IMR-90 (cell line): ENCODE measurements around the gene MECR. TPM values are rescaled to one million over a fixed set of nuclear protein-coding genes. Genes with fewer than 3 reads are reported as not detected.
A peak's percentile ranks its signal among the peaks of the same experiment; 100 is the strongest.

ENCODE experiments used
- ATAC-seq: fragments of 200-7000 bp; cut with Tn5 transposase; 2 replicates; pipeline ENCODE4 v1.9.1; 2020; ENCODE audit warnings: low read depth, mild to moderate bottlenecking, moderate library complexity
- BruUV-seq: library from RNA; stranded (reverse); fragments of 400-500 nt; replicated peaks from 2 replicates; lab custom pipeline; 2021; lab: Mats Ljungman, UMichigan
- CTCF ChIA-PET: fragments of 300-600 bp; formaldehyde crosslinking; extraction: SDS; loops from one replicate; lab custom pipeline; 2021; ENCODE audit warnings: antibody characterized with exemption; lab: Yijun Ruan, JAX
- POLR2A ChIA-PET: fragments of 300-600 bp; sonication (Branson Sonifier 250); formaldehyde crosslinking; loops from one replicate; lab custom pipeline; 2022; ENCODE audit warnings: antibody characterized with exemption; ENCODE audit not compliant: unreplicated experiment; lab: Charles Lee
- DNase-seq: peaks from one replicate; pipeline ENCODE4 v3.0.0; 2013
- H2AFZ ChIP-seq: replicated peaks from 2 replicates; pipeline ENCODE3; 2013; ENCODE audit warnings: low read length, mild to moderate bottlenecking; ENCODE audit not compliant: poor library complexity
- H2AK5ac ChIP-seq: 2 replicates; pipeline ENCODE4 v1.6.1; 2013; ENCODE audit warnings: low read depth, low read length, inconsistent platforms
- H2AK9ac ChIP-seq: replicated peaks from 2 replicates; pipeline ENCODE3; 2013; ENCODE audit warnings: mild to moderate bottlenecking, low read depth, low read length, moderate library complexity; ENCODE audit not compliant: poor library complexity
- H2BK120ac ChIP-seq: 2 replicates; pipeline ENCODE4 v1.6.1; 2013; ENCODE audit warnings: low read depth, low read length, inconsistent platforms
- H2BK15ac ChIP-seq: 3 replicates; pipeline ENCODE4 v1.6.1; 2013; ENCODE audit warnings: low read depth, low read length, inconsistent platforms
- H2BK20ac ChIP-seq: 2 replicates; pipeline ENCODE4 v1.6.1; 2013; ENCODE audit warnings: low read depth, mild to moderate bottlenecking, inconsistent platforms, low read length, moderate library complexity
- H2BK5ac ChIP-seq: 2 replicates; pipeline ENCODE4 v1.6.1; 2013; ENCODE audit warnings: mild to moderate bottlenecking, low read depth, low read length, inconsistent platforms; ENCODE audit not compliant: poor library complexity, severe bottlenecking
- H3K14ac ChIP-seq: replicated peaks from 2 replicates; pipeline ENCODE4 v1.6.1; 2013; ENCODE audit warnings: low read depth, low read length, inconsistent platforms
- H3K18ac ChIP-seq: 2 replicates; pipeline ENCODE4 v1.6.1; 2013; ENCODE audit warnings: low read depth, low read length, control low read depth
- H3K23ac ChIP-seq: 2 replicates; pipeline ENCODE4 v1.6.1; 2013; ENCODE audit warnings: low read depth, low read length, inconsistent platforms
- H3K27ac ChIP-seq: 2 replicates; pipeline ENCODE4 v1.5.1; 2013; ENCODE audit warnings: mild to moderate bottlenecking, control low read depth, low read length; ENCODE audit not compliant: insufficient read depth
- H3K27me3 ChIP-seq: 2 replicates; pipeline ENCODE4 v1.6.1; 2013; ENCODE audit warnings: low read length; ENCODE audit not compliant: control insufficient read depth, insufficient read depth
- H3K36me3 ChIP-seq: 2 replicates; pipeline ENCODE4 v1.6.1; 2013; ENCODE audit warnings: low read length, mixed read lengths; ENCODE audit not compliant: control insufficient read depth, insufficient read depth
- H3K4ac ChIP-seq: 2 replicates; pipeline ENCODE4 v1.6.1; 2013; ENCODE audit warnings: low read depth, low read length, inconsistent platforms
- H3K4me1 ChIP-seq: 2 replicates; pipeline ENCODE4 v1.6.1; 2013; ENCODE audit warnings: low read length, mixed read lengths; ENCODE audit not compliant: control insufficient read depth, insufficient read depth
- H3K4me2 ChIP-seq: 2 replicates; pipeline ENCODE4 v1.6.1; 2013; ENCODE audit warnings: low read depth, mild to moderate bottlenecking, control low read depth, low read length, moderate library complexity
- H3K4me3 ChIP-seq: 2 replicates; pipeline ENCODE4 v1.5.1; 2013; ENCODE audit warnings: low read depth, mild to moderate bottlenecking, control low read depth, low read length, moderate library complexity; ENCODE audit not compliant: insufficient read depth
- H3K56ac ChIP-seq: 2 replicates; pipeline ENCODE4 v1.6.1; 2013; ENCODE audit warnings: low read length, inconsistent platforms; ENCODE audit not compliant: insufficient read depth; ENCODE audit errors: extremely low read depth
- H3K79me1 ChIP-seq, 2 experiments: 2 replicates each; pipeline ENCODE4 v1.6.1; 2013; ENCODE audit warnings: low read length in 2 of 2, inconsistent platforms in 1 of 2, low read depth in 1 of 2
- H3K9ac ChIP-seq: 2 replicates; pipeline ENCODE4 v1.6.1; 2013; ENCODE audit warnings: low read depth, low read length, control low read depth
- H3K9me1 ChIP-seq: 2 replicates; pipeline ENCODE4 v1.6.1; 2013; ENCODE audit warnings: low read length, inconsistent platforms; ENCODE audit not compliant: insufficient read depth
- H3K9me3 ChIP-seq: 2 replicates; pipeline ENCODE4 v1.6.1; 2013; ENCODE audit warnings: low read length; ENCODE audit not compliant: control insufficient read depth, insufficient read depth
- H4K20me1 ChIP-seq: 2 replicates; pipeline ENCODE4 v1.6.1; 2013; ENCODE audit warnings: low read length, inconsistent platforms; ENCODE audit not compliant: insufficient read depth
- H4K5ac ChIP-seq: 2 replicates; pipeline ENCODE4 v1.6.1; 2013; ENCODE audit warnings: mild to moderate bottlenecking, low read depth, low read length, control low read depth
- H4K8ac ChIP-seq, 2 experiments: 2 replicates each; pipeline ENCODE4 v1.6.1; 2013; ENCODE audit warnings: low read depth in 2 of 2, low read length in 2 of 2, control low read depth in 1 of 2, inconsistent platforms in 1 of 2
- H4K91ac ChIP-seq: 2 replicates; pipeline ENCODE4 v1.6.1; 2013; ENCODE audit warnings: low read depth, low read length, inconsistent platforms; ENCODE audit not compliant: insufficient read depth
- CEBPB ChIP-seq: IDR thresholded peaks from 2 replicates; pipeline ENCODE4 v1.6.1; 2012; ENCODE audit warnings: low read depth, low read length, improper control_type of control experiment
- FOS ChIP-seq: fragments of 150-350 bp; IDR thresholded peaks from 2 replicates; pipeline ENCODE4 v1.6.1; 2016; ENCODE audit warnings: low read depth, low read length
- MAFK ChIP-seq: IDR thresholded peaks from 2 replicates; pipeline ENCODE4 v1.6.1; 2012; ENCODE audit warnings: low read depth, low read length, improper control_type of control experiment
- RCOR1 ChIP-seq: IDR thresholded peaks from 2 replicates; pipeline ENCODE4 v1.6.1; 2012; ENCODE audit warnings: mild to moderate bottlenecking, low read length, improper control_type of control experiment; ENCODE audit not compliant: insufficient replicate concordance
- USF2 ChIP-seq: fragments of 150-350 bp; IDR thresholded peaks from 2 replicates; pipeline ENCODE4 v1.6.1; 2017; ENCODE audit warnings: mild to moderate bottlenecking, antibody characterized with exemption, low read length, low read depth
- WGBS, 2 experiments: methylation state at CpG; one replicate each; pipeline versions ENCODE4 v1.1.5 to v1.1.7; 2013; ENCODE audit warnings: missing lambda C conversion rate in 2 of 2; ENCODE audit not compliant: insufficient read length in 1 of 2; ENCODE audit errors: extremely low coverage in 2 of 2; 5-methylcytosine and 5-hydroxymethylcytosine counted together
- dilution Hi-C: fragments of 300-500 bp; cut with HindIII; formaldehyde crosslinking; loops from one replicate; pipeline ENCODE4 v1.14.3; 2018; ENCODE audit warnings: low sequenced_read_pairs; ENCODE audit not compliant: unreplicated experiment
- in situ Hi-C: fragments of 300-500 bp; cut with MboI; formaldehyde crosslinking; loops from 3 replicates; pipeline ENCODE4 v1.14.3; 2019; ENCODE audit warnings: low sequenced_read_pairs, inconsistent platforms, mixed read lengths
- intact Hi-C: fragments of 100-400 bp; cut with micrococcal nuclease; formaldehyde crosslinking; loops from 2 replicates; pipeline ENCODE4 v1.10.0; 2022
- polyA plus RNA-seq, 3 experiments: library from polyadenylated mRNA; depleted of rRNA; stranded (reverse); fragments of >200 nt; gene quantifications; 2 replicates each; pipeline ENCODE4 v1.2.3, GENCODE V29; 2012; ENCODE audit warnings: low replicate concordance in 1 of 3
- total RNA-seq: library from RNA; depleted of rRNA; stranded (reverse); fragments of >200 nt; gene quantifications from 2 replicates; pipeline ENCODE4 v1.2.3, GENCODE V29; 2012

MECR gene
- total and polyA plus RNA-seq, 2 of the 4 experiments (the other 2 are of a cell fraction), result 20.3 to 24.8 TPM

GRCh38 chr1:29264773-29265389 is 34.1 kb upstream of the MECR start:
- Histone ChIP-seq H3K4me3 (no peak overlapping the region), H4K91ac (no peak overlapping the region), H2BK5ac (no peak overlapping the region), H2BK120ac (no peak overlapping the region), H2BK15ac (no peak overlapping the region), H2BK20ac (no peak overlapping the region), H3K4me1 (no peaks in the 10 kb centered on the region; the same call in 1 of the 2 replicates), H4K20me1 (no peaks in the 10 kb centered on the region; the same call in 1 of the 2 replicates), H3K27ac (no peak overlapping the region), H3K14ac (no peak overlapping the region), H3K18ac (no peak overlapping the region), H3K79me1 (no peaks in the 10 kb centered on the region), H3K9me3 (no peaks in the 10 kb centered on the region), H3K9ac (no peak overlapping the region), H3K9me1 (peaks cover 4% of the 10 kb centered on the region; the same call in 1 of the 2 replicates), H2AFZ (no peak overlapping the region), H2AK9ac (no peak overlapping the region), H4K5ac (no peak overlapping the region), H2AK5ac (no peak overlapping the region), H3K27me3 (no peaks in the 10 kb centered on the region), H3K56ac (no peak overlapping the region), H3K4ac (no peak overlapping the region), H3K23ac (no peak overlapping the region), H3K36me3 (no peaks in the 10 kb centered on the region), H4K8ac (no peak overlapping the region), H3K4me2 (no peak overlapping the region)
- no CpG with 5 or more reads among the region's 4 CpGs for WGBS, 2 experiments
- no TSS peak for BruUV-seq
- in situ Hi-C loops, result no loop called here
- ATAC-seq, result peak; percentile 74
- ChIA-PET CTCF (no interaction called here), POLR2A (no interaction called here)
- TF ChIP-seq CEBPB (peak; percentile 74), FOS (peak; percentile 81; the same call in 1 of the 2 replicates), MAFK (peak; percentile 16; the same call in 1 of the 2 replicates), USF2 (no peak), RCOR1 (peak; percentile 57)
- intact Hi-C loops, result no loop called here
- peak; percentile 84 for DNase-seq
- dilution Hi-C loops, result no loop called here
